IMR-90 (cell line): Measurements from ENCODE around the gene UPF1. TPM values are rescaled to one million over a fixed set of nuclear protein-coding genes. Genes with fewer than 3 reads are reported as not detected.
A peak's percentile ranks its signal among the peaks of the same experiment; 100 is the strongest.

Experiments used
- ATAC-seq: fragments of 200-7000 bp; cut with Tn5 transposase; 2 replicates; pipeline ENCODE4 v1.9.1; 2020; ENCODE audit warnings: low read depth, mild to moderate bottlenecking, moderate library complexity
- BruUV-seq: library from RNA; stranded (reverse); fragments of 400-500 nt; replicated peaks from 2 replicates; lab custom pipeline; 2021; lab: Mats Ljungman, UMichigan
- CTCF ChIA-PET: fragments of 300-600 bp; formaldehyde crosslinking; extraction: SDS; loops from one replicate; lab custom pipeline; 2021; ENCODE audit warnings: antibody characterized with exemption; lab: Yijun Ruan, JAX
- POLR2A ChIA-PET: fragments of 300-600 bp; sonication (Branson Sonifier 250); formaldehyde crosslinking; loops from one replicate; lab custom pipeline; 2022; ENCODE audit warnings: antibody characterized with exemption; ENCODE audit not compliant: unreplicated experiment; lab: Charles Lee
- DNase-seq: peaks from one replicate; pipeline ENCODE4 v3.0.0; 2013
- H2AFZ ChIP-seq: replicated peaks from 2 replicates; pipeline ENCODE3; 2013; ENCODE audit warnings: low read length, mild to moderate bottlenecking; ENCODE audit not compliant: poor library complexity
- H2AK5ac ChIP-seq: 2 replicates; pipeline ENCODE4 v1.6.1; 2013; ENCODE audit warnings: low read depth, low read length, inconsistent platforms
- H2AK9ac ChIP-seq: replicated peaks from 2 replicates; pipeline ENCODE3; 2013; ENCODE audit warnings: mild to moderate bottlenecking, low read depth, low read length, moderate library complexity; ENCODE audit not compliant: poor library complexity
- H2BK120ac ChIP-seq: 2 replicates; pipeline ENCODE4 v1.6.1; 2013; ENCODE audit warnings: low read depth, low read length, inconsistent platforms
- H2BK15ac ChIP-seq: 3 replicates; pipeline ENCODE4 v1.6.1; 2013; ENCODE audit warnings: low read depth, low read length, inconsistent platforms
- H2BK20ac ChIP-seq: 2 replicates; pipeline ENCODE4 v1.6.1; 2013; ENCODE audit warnings: low read depth, mild to moderate bottlenecking, inconsistent platforms, low read length, moderate library complexity
- H2BK5ac ChIP-seq: 2 replicates; pipeline ENCODE4 v1.6.1; 2013; ENCODE audit warnings: mild to moderate bottlenecking, low read depth, low read length, inconsistent platforms; ENCODE audit not compliant: poor library complexity, severe bottlenecking
- H3K14ac ChIP-seq: replicated peaks from 2 replicates; pipeline ENCODE4 v1.6.1; 2013; ENCODE audit warnings: low read depth, low read length, inconsistent platforms
- H3K18ac ChIP-seq: 2 replicates; pipeline ENCODE4 v1.6.1; 2013; ENCODE audit warnings: low read depth, low read length, control low read depth
- H3K23ac ChIP-seq: 2 replicates; pipeline ENCODE4 v1.6.1; 2013; ENCODE audit warnings: low read depth, low read length, inconsistent platforms
- H3K27ac ChIP-seq: 2 replicates; pipeline ENCODE4 v1.5.1; 2013; ENCODE audit warnings: mild to moderate bottlenecking, control low read depth, low read length; ENCODE audit not compliant: insufficient read depth
- H3K27me3 ChIP-seq: 2 replicates; pipeline ENCODE4 v1.6.1; 2013; ENCODE audit warnings: low read length; ENCODE audit not compliant: control insufficient read depth, insufficient read depth
- H3K36me3 ChIP-seq: 2 replicates; pipeline ENCODE4 v1.6.1; 2013; ENCODE audit warnings: low read length, mixed read lengths; ENCODE audit not compliant: control insufficient read depth, insufficient read depth
- H3K4ac ChIP-seq: 2 replicates; pipeline ENCODE4 v1.6.1; 2013; ENCODE audit warnings: low read depth, low read length, inconsistent platforms
- H3K4me1 ChIP-seq: 2 replicates; pipeline ENCODE4 v1.6.1; 2013; ENCODE audit warnings: low read length, mixed read lengths; ENCODE audit not compliant: control insufficient read depth, insufficient read depth
- H3K4me2 ChIP-seq: 2 replicates; pipeline ENCODE4 v1.6.1; 2013; ENCODE audit warnings: low read depth, mild to moderate bottlenecking, control low read depth, low read length, moderate library complexity
- H3K4me3 ChIP-seq: 2 replicates; pipeline ENCODE4 v1.5.1; 2013; ENCODE audit warnings: low read depth, mild to moderate bottlenecking, control low read depth, low read length, moderate library complexity; ENCODE audit not compliant: insufficient read depth
- H3K56ac ChIP-seq: 2 replicates; pipeline ENCODE4 v1.6.1; 2013; ENCODE audit warnings: low read length, inconsistent platforms; ENCODE audit not compliant: insufficient read depth; ENCODE audit errors: extremely low read depth
- H3K79me1 ChIP-seq, 2 experiments: 2 replicates each; pipeline ENCODE4 v1.6.1; 2013; ENCODE audit warnings: low read length in 2 of 2, inconsistent platforms in 1 of 2, low read depth in 1 of 2
- H3K9ac ChIP-seq: 2 replicates; pipeline ENCODE4 v1.6.1; 2013; ENCODE audit warnings: low read depth, low read length, control low read depth
- H3K9me1 ChIP-seq: 2 replicates; pipeline ENCODE4 v1.6.1; 2013; ENCODE audit warnings: low read length, inconsistent platforms; ENCODE audit not compliant: insufficient read depth
- H3K9me3 ChIP-seq: 2 replicates; pipeline ENCODE4 v1.6.1; 2013; ENCODE audit warnings: low read length; ENCODE audit not compliant: control insufficient read depth, insufficient read depth
- H4K20me1 ChIP-seq: 2 replicates; pipeline ENCODE4 v1.6.1; 2013; ENCODE audit warnings: low read length, inconsistent platforms; ENCODE audit not compliant: insufficient read depth
- H4K5ac ChIP-seq: 2 replicates; pipeline ENCODE4 v1.6.1; 2013; ENCODE audit warnings: mild to moderate bottlenecking, low read depth, low read length, control low read depth
- H4K8ac ChIP-seq, 2 experiments: 2 replicates each; pipeline ENCODE4 v1.6.1; 2013; ENCODE audit warnings: low read depth in 2 of 2, low read length in 2 of 2, control low read depth in 1 of 2, inconsistent platforms in 1 of 2
- H4K91ac ChIP-seq: 2 replicates; pipeline ENCODE4 v1.6.1; 2013; ENCODE audit warnings: low read depth, low read length, inconsistent platforms; ENCODE audit not compliant: insufficient read depth
- BHLHE40 ChIP-seq: fragments of 150-350 bp; IDR thresholded peaks from 2 replicates; pipeline ENCODE4 v1.6.1; 2016; ENCODE audit warnings: mild to moderate bottlenecking, low read depth, low read length
- CEBPB ChIP-seq: IDR thresholded peaks from 2 replicates; pipeline ENCODE4 v1.6.1; 2012; ENCODE audit warnings: low read depth, low read length, improper control_type of control experiment
- ELK1 ChIP-seq: fragments of 150-350 bp; IDR thresholded peaks from 2 replicates; pipeline ENCODE4 v1.6.1; 2016; ENCODE audit warnings: low read depth, mild to moderate bottlenecking, low read length, moderate library complexity, borderline replicate concordance
- FOS ChIP-seq: fragments of 150-350 bp; IDR thresholded peaks from 2 replicates; pipeline ENCODE4 v1.6.1; 2016; ENCODE audit warnings: low read depth, low read length
- MAFK ChIP-seq: IDR thresholded peaks from 2 replicates; pipeline ENCODE4 v1.6.1; 2012; ENCODE audit warnings: low read depth, low read length, improper control_type of control experiment
- MAZ ChIP-seq: IDR thresholded peaks from 2 replicates; pipeline ENCODE4 v1.6.1; 2012; ENCODE audit warnings: low read depth, mild to moderate bottlenecking, low read length, improper control_type of control experiment, moderate library complexity, borderline replicate concordance
- NFE2L2 ChIP-seq: fragments of 150-350 bp; IDR thresholded peaks from 2 replicates; pipeline ENCODE4 v1.6.1; 2016; ENCODE audit warnings: low read depth, mild to moderate bottlenecking, low read length
- RCOR1 ChIP-seq: IDR thresholded peaks from 2 replicates; pipeline ENCODE4 v1.6.1; 2012; ENCODE audit warnings: mild to moderate bottlenecking, low read length, improper control_type of control experiment; ENCODE audit not compliant: insufficient replicate concordance
- RFX5 ChIP-seq: IDR thresholded peaks from 2 replicates; pipeline ENCODE4 v1.8.0; 2012; ENCODE audit warnings: low read depth, mild to moderate bottlenecking, low read length, moderate library complexity
- SMC3 ChIP-seq: fragments of 150-350 bp; IDR thresholded peaks from 2 replicates; pipeline ENCODE4 v1.6.1; 2016; ENCODE audit warnings: low read depth, mild to moderate bottlenecking, antibody characterized with exemption, low read length, moderate library complexity
- WGBS, 2 experiments: methylation state at CpG; one replicate each; pipeline versions ENCODE4 v1.1.5 to v1.1.7; 2013; ENCODE audit warnings: missing lambda C conversion rate in 2 of 2; ENCODE audit not compliant: insufficient read length in 1 of 2; ENCODE audit errors: extremely low coverage in 2 of 2; 5-methylcytosine and 5-hydroxymethylcytosine counted together
- dilution Hi-C: fragments of 300-500 bp; cut with HindIII; formaldehyde crosslinking; loops from one replicate; pipeline ENCODE4 v1.14.3; 2018; ENCODE audit warnings: low sequenced_read_pairs; ENCODE audit not compliant: unreplicated experiment
- in situ Hi-C: fragments of 300-500 bp; cut with MboI; formaldehyde crosslinking; loops from 3 replicates; pipeline ENCODE4 v1.14.3; 2019; ENCODE audit warnings: low sequenced_read_pairs, inconsistent platforms, mixed read lengths
- intact Hi-C: fragments of 100-400 bp; cut with micrococcal nuclease; formaldehyde crosslinking; loops from 2 replicates; pipeline ENCODE4 v1.10.0; 2022
- polyA plus RNA-seq, 3 experiments: library from polyadenylated mRNA; depleted of rRNA; stranded (reverse); fragments of >200 nt; gene quantifications; 2 replicates each; pipeline ENCODE4 v1.2.3, GENCODE V29; 2012; ENCODE audit warnings: low replicate concordance in 1 of 3
- total RNA-seq: library from RNA; depleted of rRNA; stranded (reverse); fragments of >200 nt; gene quantifications from 2 replicates; pipeline ENCODE4 v1.2.3, GENCODE V29; 2012
- TF ChIP-seq, protein P1 (sequence below): conservative IDR thresholded peaks from 2 replicates; pipeline ENCODE4 v1.5.1; 2012; ENCODE audit warnings: mild to moderate bottlenecking, low read depth, low read length, improper control_type of control experiment

The UPF1 gene
- total and polyA plus RNA-seq, 2 of the 4 experiments (the other 2 are of a cell fraction) = 31.2 to 50.3 TPM

DNA sequence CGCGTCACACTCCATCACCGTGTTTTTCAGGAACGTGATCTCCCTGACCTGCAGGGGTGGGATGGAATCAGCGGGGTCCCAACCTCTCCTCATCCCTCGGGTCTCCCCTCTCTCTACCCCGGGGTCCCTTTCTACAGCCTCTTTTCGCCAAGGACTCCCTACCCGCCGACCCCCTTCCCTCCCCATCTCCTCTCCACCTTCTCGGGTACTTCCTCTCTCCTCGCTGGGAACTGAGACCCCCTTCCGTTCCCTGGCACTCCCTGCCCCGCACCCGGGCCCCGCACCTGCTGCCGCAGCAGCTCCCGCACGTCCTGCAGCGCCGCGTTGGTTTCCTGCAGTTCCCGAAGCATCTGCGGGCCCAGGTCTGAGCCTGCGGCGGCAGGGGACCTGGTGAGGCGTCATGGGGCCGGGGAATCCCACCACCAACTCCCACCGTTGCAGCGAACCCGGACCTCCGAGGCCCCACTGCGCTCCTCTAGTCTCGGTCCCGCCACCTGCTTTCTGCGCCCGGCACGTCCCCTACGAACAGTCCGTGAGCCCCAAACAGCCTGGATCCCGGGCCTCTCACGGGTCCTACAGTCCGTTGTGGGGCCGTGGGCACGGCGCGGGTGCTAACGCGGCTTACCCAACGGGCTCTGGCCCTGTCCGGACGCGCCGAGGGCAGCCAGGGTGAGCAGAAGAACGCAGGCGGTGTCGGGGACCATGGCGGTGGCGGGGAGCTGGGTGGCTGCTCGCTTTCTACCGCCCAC, 41.0 kb upstream of the UPF1 start, which contains the start of gene COMP:
Gene COMP, minus strand, starts transcription at position 740 of the 749 bp plus-strand sequence. Its CDS starts 36 bp downstream, at position 704.
- Histone ChIP-seq H2AK9ac (peak within 1 kb of the TSS; percentile 8), H3K9me3 (peaks cover 4% of the 10 kb centered on the region), H2BK5ac (no peak within 1 kb of the TSS), H3K27me3 (peaks cover 74% of the 10 kb centered on the region), H3K4me2 (peak within 1 kb of the TSS; percentile 67), H3K79me1 (no peaks in the 10 kb centered on the region), H2BK15ac (no peak within 1 kb of the TSS), H3K9ac (no peak within 1 kb of the TSS), H2BK120ac (no peak within 1 kb of the TSS), H4K5ac (no peak within 1 kb of the TSS), H3K56ac (no peak within 1 kb of the TSS), H4K91ac (no peak within 1 kb of the TSS), H3K18ac (no peak within 1 kb of the TSS), H4K20me1 (peaks cover 11% of the 10 kb centered on the region; the same call in 1 of the 2 replicates), H3K4me3 (peak within 1 kb of the TSS; percentile 19; the same call in 1 of the 2 replicates), H3K36me3 (no peaks in the 10 kb centered on the region), H3K23ac (no peak within 1 kb of the TSS), H3K4me1 (peaks cover 2% of the 10 kb centered on the region; the same call in 1 of the 2 replicates), H3K4ac (no peak within 1 kb of the TSS), H3K14ac (no peak within 1 kb of the TSS), H2BK20ac (no peak within 1 kb of the TSS), H3K9me1 (no peaks in the 10 kb centered on the region), H2AK5ac (no peak within 1 kb of the TSS), H2AFZ (peak within 1 kb of the TSS; percentile 68), H3K27ac (no peak within 1 kb of the TSS), H4K8ac (no peak within 1 kb of the TSS)
- in situ Hi-C loops (no loop called here), dilution Hi-C loops (no loop called here), intact Hi-C loops (no loop called here)
- BruUV-seq = no TSS peak
- POLR2A ChIA-PET = no interaction called here
- no peak for TF ChIP-seq SMC3
- no peak for TF ChIP-seq MAZ
- TF ChIP-seq NFE2L2 = no peak
- TF ChIP-seq ELK1 = no peak
- no peak for TF ChIP-seq BHLHE40
- no peak for TF ChIP-seq FOS
- TF ChIP-seq CEBPB = no peak
- no peak for TF ChIP-seq RFX5
- no peak for TF ChIP-seq MAFK
- no peak for TF ChIP-seq RCOR1
- TF ChIP-seq, protein P1, sequence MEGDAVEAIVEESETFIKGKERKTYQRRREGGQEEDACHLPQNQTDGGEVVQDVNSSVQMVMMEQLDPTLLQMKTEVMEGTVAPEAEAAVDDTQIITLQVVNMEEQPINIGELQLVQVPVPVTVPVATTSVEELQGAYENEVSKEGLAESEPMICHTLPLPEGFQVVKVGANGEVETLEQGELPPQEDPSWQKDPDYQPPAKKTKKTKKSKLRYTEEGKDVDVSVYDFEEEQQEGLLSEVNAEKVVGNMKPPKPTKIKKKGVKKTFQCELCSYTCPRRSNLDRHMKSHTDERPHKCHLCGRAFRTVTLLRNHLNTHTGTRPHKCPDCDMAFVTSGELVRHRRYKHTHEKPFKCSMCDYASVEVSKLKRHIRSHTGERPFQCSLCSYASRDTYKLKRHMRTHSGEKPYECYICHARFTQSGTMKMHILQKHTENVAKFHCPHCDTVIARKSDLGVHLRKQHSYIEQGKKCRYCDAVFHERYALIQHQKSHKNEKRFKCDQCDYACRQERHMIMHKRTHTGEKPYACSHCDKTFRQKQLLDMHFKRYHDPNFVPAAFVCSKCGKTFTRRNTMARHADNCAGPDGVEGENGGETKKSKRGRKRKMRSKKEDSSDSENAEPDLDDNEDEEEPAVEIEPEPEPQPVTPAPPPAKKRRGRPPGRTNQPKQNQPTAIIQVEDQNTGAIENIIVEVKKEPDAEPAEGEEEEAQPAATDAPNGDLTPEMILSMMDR = no peak
- WGBS, 2 experiments = 8% methylated on average over 28 of the region's 61 CpGs; no CpG with 5 or more reads in 1 of the 2 experiments
- DNase-seq (no peak), ATAC-seq (no peak)
- CTCF ChIA-PET = no interaction called here
